ENCODE data around the gene CD3D.

GRCh38 chr11:118373263-118373662 lies 30.8 kb upstream of the CD3D start:
- no peak for TF ChIP-seq CTCF (IDR thresholded peaks at IDR 0.05; ENCODE audit: borderline replicate concordance, extremely low read depth, low read length, poor library complexity, severe bottlenecking)
- no peak for TF ChIP-seq EZH2 (IDR thresholded peaks at IDR 0.05; ENCODE audit: borderline replicate concordance, low read depth, low read length, severe bottlenecking)
